ENCODE data around the gene ANKS4B.

- TF ChIP-seq, protein P1, sequence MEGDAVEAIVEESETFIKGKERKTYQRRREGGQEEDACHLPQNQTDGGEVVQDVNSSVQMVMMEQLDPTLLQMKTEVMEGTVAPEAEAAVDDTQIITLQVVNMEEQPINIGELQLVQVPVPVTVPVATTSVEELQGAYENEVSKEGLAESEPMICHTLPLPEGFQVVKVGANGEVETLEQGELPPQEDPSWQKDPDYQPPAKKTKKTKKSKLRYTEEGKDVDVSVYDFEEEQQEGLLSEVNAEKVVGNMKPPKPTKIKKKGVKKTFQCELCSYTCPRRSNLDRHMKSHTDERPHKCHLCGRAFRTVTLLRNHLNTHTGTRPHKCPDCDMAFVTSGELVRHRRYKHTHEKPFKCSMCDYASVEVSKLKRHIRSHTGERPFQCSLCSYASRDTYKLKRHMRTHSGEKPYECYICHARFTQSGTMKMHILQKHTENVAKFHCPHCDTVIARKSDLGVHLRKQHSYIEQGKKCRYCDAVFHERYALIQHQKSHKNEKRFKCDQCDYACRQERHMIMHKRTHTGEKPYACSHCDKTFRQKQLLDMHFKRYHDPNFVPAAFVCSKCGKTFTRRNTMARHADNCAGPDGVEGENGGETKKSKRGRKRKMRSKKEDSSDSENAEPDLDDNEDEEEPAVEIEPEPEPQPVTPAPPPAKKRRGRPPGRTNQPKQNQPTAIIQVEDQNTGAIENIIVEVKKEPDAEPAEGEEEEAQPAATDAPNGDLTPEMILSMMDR (optimal IDR thresholded peaks at IDR 0.05 in 1 of 3, IDR thresholded peaks at IDR 0.05 in 1 of 3, conservative IDR thresholded peaks at IDR 0.05 in 1 of 3; ENCODE audit: extremely low read depth in 1 of 3, insufficient read depth in 2 of 3, low read length in 3 of 3), result no peak
- TF ChIP-seq EZH2 (IDR thresholded peaks at IDR 0.05; ENCODE audit: low read length), result no peak
Observed at GRCh38 chr16:21197621-21198020, 35.9 kb upstream of the ANKS4B start.

Measured in keratinocyte (primary cell).